ENCODE data around the gene SCFD2.

The SCFD2 gene

GRCh38 chr4:52987392-52988056, 378.3 kb downstream of the SCFD2 start:
- DNase-seq (ENCODE audit: low read depth in 2 of 2), result no peak

GRCh38 chr4:52984462-52984881, 381.4 kb downstream of the SCFD2 start:
- no peak for DNase-seq (ENCODE audit: low read depth in 2 of 2)

- DNase-seq (ENCODE audit: low read depth in 2 of 2), result no peak
These were observed 382.1 kb downstream of the SCFD2 start for GRCh38 chr4:52983563-52984303.

- no peak for DNase-seq (ENCODE audit: low read depth in 2 of 2)
These were observed 382.9 kb downstream of the SCFD2 start for GRCh38 chr4:52982946-52983340.

- no peak for DNase-seq (ENCODE audit: low read depth in 2 of 2)
These were observed 383.5 kb downstream of the SCFD2 start for GRCh38 chr4:52982255-52982945.

GRCh38 chr4:52979821-52980590, 385.9 kb downstream of the SCFD2 start:
- no peak for DNase-seq (ENCODE audit: low read depth in 2 of 2)

- no peak for DNase-seq (ENCODE audit: low read depth in 2 of 2)
These were observed 386.8 kb downstream of the SCFD2 start for GRCh38 chr4:52979020-52979419.

- no peak for DNase-seq (ENCODE audit: low read depth in 2 of 2)
These were observed 388.6 kb downstream of the SCFD2 start for GRCh38 chr4:52977252-52977651.

- no peak for DNase-seq (ENCODE audit: low read depth in 2 of 2)
These were observed 389.2 kb downstream of the SCFD2 start for GRCh38 chr4:52976523-52977230.

- no peak for DNase-seq (ENCODE audit: low read depth in 2 of 2)
These were observed 397.2 kb downstream of the SCFD2 start for GRCh38 chr4:52968691-52969090.

GRCh38 chr4:52968241-52968640, 397.6 kb downstream of the SCFD2 start:
- no peak for DNase-seq (ENCODE audit: low read depth in 2 of 2)

GRCh38 chr4:52966781-52967180, 399.1 kb downstream of the SCFD2 start:
- no peak for DNase-seq (ENCODE audit: low read depth in 2 of 2)

- DNase-seq (ENCODE audit: low read depth in 2 of 2), result no peak
These were observed 399.7 kb downstream of the SCFD2 start for GRCh38 chr4:52966172-52966571.

GRCh38 chr4:52964561-52965101, 401.2 kb downstream of the SCFD2 start:
- no peak for DNase-seq (ENCODE audit: low read depth in 2 of 2)

- no peak for DNase-seq (ENCODE audit: low read depth in 2 of 2)
These were observed 401.9 kb downstream of the SCFD2 start for GRCh38 chr4:52964011-52964410.

GRCh38 chr4:52962721-52963120, 403.1 kb downstream of the SCFD2 start:
- DNase-seq (ENCODE audit: low read depth in 2 of 2), result no peak

GRCh38 chr4:52961666-52962412, 404.0 kb downstream of the SCFD2 start:
- no peak for DNase-seq (ENCODE audit: low read depth in 2 of 2)

GRCh38 chr4:52959541-52959940, 406.3 kb downstream of the SCFD2 start:
- DNase-seq (ENCODE audit: low read depth in 2 of 2), result no peak

- DNase-seq (ENCODE audit: low read depth in 2 of 2), result no peak
These were observed 407.8 kb downstream of the SCFD2 start for GRCh38 chr4:52957835-52958631.

Measured in stimulated activated CD8-positive, alpha-beta memory T cell treated with anti-CD3 and anti-CD28 coated beads, Interleukin-7, amount 100 ng/mL, for 1 hour (primary cell).